HPDE6-E6E7 (cell line): ENCODE data around the gene RERE.
A peak's percentile ranks its signal among the peaks of the same experiment; 100 is the strongest.

ENCODE experiments used
- DNase-seq: peaks from one replicate; pipeline ENCODE4 v3.0.0; 2011; ENCODE audit warnings: missing footprints; ENCODE audit errors: extremely low spot score

The RERE gene

GRCh38 chr1:8817412-8818324 lies at the start of gene RERE:
Gene RERE, minus strand, starts transcription at chr1:8817640.
- DNase-seq: peak; percentile 98

GRCh38 chr1:8866792-8867415 lies 49.5 kb upstream of the RERE start:
- DNase-seq: no peak

GRCh38 chr1:8866173-8866791 lies 48.8 kb upstream of the RERE start:
- DNase-seq: no peak

GRCh38 chr1:8864713-8865344 lies 47.4 kb upstream of the RERE start:
- no peak for DNase-seq

GRCh38 chr1:8863794-8864233 lies 46.4 kb upstream of the RERE start:
- DNase-seq: no peak

- no peak for DNase-seq
Observed at GRCh38 chr1:8863138-8863537, 45.7 kb upstream of the RERE start.

- DNase-seq: no peak
Observed at GRCh38 chr1:8862528-8862927, 45.1 kb upstream of the RERE start.

- DNase-seq: no peak
Observed at GRCh38 chr1:8860738-8861516, 43.5 kb upstream of the RERE start.

GRCh38 chr1:8858888-8859706 lies 41.7 kb upstream of the RERE start:
- DNase-seq: no peak

GRCh38 chr1:8858112-8858668 lies 40.8 kb upstream of the RERE start:
- DNase-seq: no peak

GRCh38 chr1:8856689-8857412 lies 39.4 kb upstream of the RERE start:
- DNase-seq: no peak

GRCh38 chr1:8854240-8854639 lies 36.8 kb upstream of the RERE start:
- DNase-seq: no peak

- no peak for DNase-seq
Observed at GRCh38 chr1:8851060-8851459, 33.6 kb upstream of the RERE start.

- peak; percentile 76 for DNase-seq
Observed at GRCh38 chr1:8848663-8849386, 31.4 kb upstream of the RERE start.

- no peak for DNase-seq
Observed at GRCh38 chr1:8847990-8848389, 30.6 kb upstream of the RERE start.

- no peak for DNase-seq
Observed at GRCh38 chr1:8846263-8846662, 28.8 kb upstream of the RERE start.

GRCh38 chr1:8845104-8846097 lies 28.0 kb upstream of the RERE start:
- DNase-seq: no peak
